Measurements from ENCODE around the gene ADAMTS9.
"Not testable (repeated sequence)": the region's sequence is repeated elsewhere in the genome, so short reads cannot be mapped to it uniquely, and the experiment has no call there.

The ADAMTS9 gene

GRCh38 chr3:64554096-64554920, 133.5 kb downstream of the ADAMTS9 start:
- no peaks in the 10 kb centered on the region for H3K9me3 ChIP-seq (ENCODE audit: control insufficient read depth in 5 of 5, low read length in 5 of 5)
- H3K36me3 ChIP-seq (ENCODE audit: control insufficient read depth in 5 of 5, insufficient read depth in 5 of 5, low read length in 5 of 5), result peaks cover 0 to 70% (median 34%) of the 10 kb centered on the region in 5 donors
- peak overlapping the region; percentile 60 for H3K27ac ChIP-seq (ENCODE audit: low read depth, low read length)
- H3K27me3 ChIP-seq (ENCODE audit: control insufficient read depth in 5 of 5, insufficient read depth in 4 of 5, low read length in 5 of 5), result no peaks in the 10 kb centered on the region
- no peak overlapping the region for H3K4me3 ChIP-seq (ENCODE audit: low read depth in 1 of 5, low read length in 5 of 5)
- H3K9ac ChIP-seq (ENCODE audit: low read length in 5 of 5), result no peak overlapping the region
- peaks cover 0 to 31% (median 19%) of the 10 kb centered on the region in 5 donors for H3K4me1 ChIP-seq (ENCODE audit: control insufficient read depth in 5 of 5, insufficient read depth in 5 of 5, low read length in 5 of 5)

DNA sequence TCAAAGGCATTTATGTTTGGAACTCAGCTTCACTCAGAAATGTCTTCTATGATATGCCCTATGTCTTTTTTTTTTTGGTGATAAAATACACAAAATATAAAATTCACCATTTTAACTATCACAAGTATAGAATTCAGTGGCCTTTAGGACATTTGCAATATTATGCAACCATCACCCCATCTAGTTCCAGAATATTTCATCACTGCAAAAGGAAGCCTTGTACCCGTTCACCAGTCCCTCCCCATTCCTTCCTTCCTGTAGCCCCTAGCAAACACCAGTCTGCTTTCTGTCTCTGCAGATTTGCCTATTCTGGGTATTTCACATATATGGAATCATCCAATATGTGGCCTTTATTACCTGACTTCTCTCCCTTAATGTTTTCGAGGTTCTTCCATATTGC, 134.8 kb downstream of the ADAMTS9 start:
- Histone ChIP-seq H3K9ac (ENCODE audit: low read length in 5 of 5) (no peak overlapping the region), H3K4me3 (ENCODE audit: low read depth in 1 of 5, low read length in 5 of 5) (no peak overlapping the region), H3K9me3 (ENCODE audit: control insufficient read depth in 5 of 5, low read length in 5 of 5) (no peaks in the 10 kb centered on the region), H3K4me1 (ENCODE audit: control insufficient read depth in 5 of 5, insufficient read depth in 5 of 5, low read length in 5 of 5) (peaks cover 1 to 44% (median 31%) of the 10 kb centered on the region in 5 donors), H3K36me3 (ENCODE audit: control insufficient read depth in 5 of 5, insufficient read depth in 5 of 5, low read length in 5 of 5) (peaks cover 0 to 62% (median 28%) of the 10 kb centered on the region in 5 donors), H3K27me3 (ENCODE audit: control insufficient read depth in 5 of 5, insufficient read depth in 4 of 5, low read length in 5 of 5) (no peaks in the 10 kb centered on the region), H3K27ac (ENCODE audit: low read depth, low read length) (peak overlapping the region; percentile 60)

DNA sequence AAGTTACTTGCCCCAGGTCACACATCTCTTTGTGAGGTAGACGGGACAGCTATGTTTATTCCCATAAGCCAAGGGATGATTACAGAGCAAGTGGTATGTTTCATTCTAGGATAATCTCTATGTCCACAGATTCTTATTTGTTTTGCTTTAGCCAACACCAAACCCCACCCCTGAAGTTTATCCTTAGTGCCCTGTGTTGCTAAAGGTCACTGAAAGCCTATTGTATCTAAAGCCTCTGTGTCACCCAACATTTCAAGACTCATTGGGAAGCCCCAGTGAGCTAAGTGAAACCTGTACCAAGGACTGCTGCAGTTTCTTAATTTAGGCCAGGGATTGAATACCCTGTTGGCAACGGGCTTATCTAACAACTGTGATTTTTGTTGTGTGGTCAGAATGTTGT, 135.6 kb downstream of the ADAMTS9 start:
- Histone ChIP-seq H3K4me3 (ENCODE audit: low read depth in 1 of 5, low read length in 5 of 5) (no peak overlapping the region), H3K9ac (ENCODE audit: low read length in 5 of 5) (no peak overlapping the region), H3K36me3 (ENCODE audit: control insufficient read depth in 5 of 5, insufficient read depth in 5 of 5, low read length in 5 of 5) (peaks cover 0 to 55% (median 24%) of the 10 kb centered on the region in 5 donors), H3K27ac (ENCODE audit: low read depth, low read length) (peak overlapping the region; percentile 60), H3K27me3 (ENCODE audit: control insufficient read depth in 5 of 5, insufficient read depth in 4 of 5, low read length in 5 of 5) (no peaks in the 10 kb centered on the region), H3K4me1 (ENCODE audit: control insufficient read depth in 5 of 5, insufficient read depth in 5 of 5, low read length in 5 of 5) (peaks cover 2 to 50% (median 34%) of the 10 kb centered on the region in 5 donors), H3K9me3 (ENCODE audit: control insufficient read depth in 5 of 5, low read length in 5 of 5) (no peaks in the 10 kb centered on the region)

DNA sequence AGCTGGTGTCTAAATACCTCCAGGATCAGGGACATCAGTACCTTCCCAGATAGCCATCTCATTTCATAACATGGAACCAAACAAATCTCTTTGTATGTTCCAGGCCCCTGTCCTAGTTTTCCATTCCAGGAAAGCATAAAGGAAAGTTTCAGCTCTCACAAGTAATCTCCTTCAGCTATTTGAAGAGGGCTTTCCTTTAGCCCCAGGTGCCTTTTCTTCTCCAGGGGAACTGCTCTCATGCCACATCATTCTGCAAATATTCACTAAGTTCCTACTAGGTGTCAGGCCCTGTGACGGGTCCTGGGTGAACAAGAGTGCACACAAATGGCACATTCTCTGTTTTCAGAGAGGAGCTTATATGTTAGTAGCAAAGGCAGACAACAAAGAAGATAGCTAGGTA, 136.1 kb downstream of the ADAMTS9 start:
- Histone ChIP-seq H3K36me3 (ENCODE audit: control insufficient read depth in 5 of 5, insufficient read depth in 5 of 5, low read length in 5 of 5) (peaks cover 0 to 55% (median 25%) of the 10 kb centered on the region in 5 donors), H3K27ac (ENCODE audit: low read depth, low read length) (peak overlapping the region; percentile 60), H3K4me1 (ENCODE audit: control insufficient read depth in 5 of 5, insufficient read depth in 5 of 5, low read length in 5 of 5) (peaks cover 2 to 50% (median 34%) of the 10 kb centered on the region in 5 donors), H3K4me3 (ENCODE audit: low read depth in 1 of 5, low read length in 5 of 5) (no peak overlapping the region), H3K9ac (ENCODE audit: low read length in 5 of 5) (no peak overlapping the region), H3K27me3 (ENCODE audit: control insufficient read depth in 5 of 5, insufficient read depth in 4 of 5, low read length in 5 of 5) (no peaks in the 10 kb centered on the region), H3K9me3 (ENCODE audit: control insufficient read depth in 5 of 5, low read length in 5 of 5) (no peaks in the 10 kb centered on the region)

GRCh38 chr3:64550745-64551144, 137.1 kb downstream of the ADAMTS9 start:
- Histone ChIP-seq H3K9me3 (ENCODE audit: control insufficient read depth in 5 of 5, low read length in 5 of 5) (no peaks in the 10 kb centered on the region), H3K36me3 (ENCODE audit: control insufficient read depth in 5 of 5, insufficient read depth in 5 of 5, low read length in 5 of 5) (peaks cover 0 to 59% (median 29%) of the 10 kb centered on the region in 5 donors), H3K9ac (ENCODE audit: low read length in 5 of 5) (no peak overlapping the region), H3K4me1 (ENCODE audit: control insufficient read depth in 5 of 5, insufficient read depth in 5 of 5, low read length in 5 of 5) (peaks cover 2 to 50% (median 34%) of the 10 kb centered on the region in 5 donors), H3K27ac (ENCODE audit: low read depth, low read length) (no peak overlapping the region), H3K27me3 (ENCODE audit: control insufficient read depth in 5 of 5, insufficient read depth in 4 of 5, low read length in 5 of 5) (no peaks in the 10 kb centered on the region), H3K4me3 (ENCODE audit: low read depth in 1 of 5, low read length in 5 of 5) (no peak overlapping the region)

DNA sequence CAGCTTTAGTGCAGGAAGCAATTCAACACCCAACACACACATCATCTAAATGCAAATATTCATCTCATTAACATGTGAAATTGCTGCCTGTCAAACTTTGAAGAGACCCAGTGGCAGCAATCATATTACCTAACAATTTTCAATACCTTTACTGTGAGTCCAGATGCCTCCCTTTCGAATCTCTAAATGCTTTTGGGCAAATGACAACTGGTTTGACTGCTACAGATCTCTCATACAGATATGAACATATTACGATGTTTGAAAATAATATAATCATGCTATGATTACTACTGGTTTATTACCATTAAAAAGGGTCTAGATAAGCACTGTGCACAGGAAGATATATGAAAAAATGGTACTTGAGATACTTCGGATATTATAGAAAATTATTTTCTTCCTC, 137.9 kb downstream of the ADAMTS9 start:
- Histone ChIP-seq H3K36me3 (ENCODE audit: control insufficient read depth in 5 of 5, insufficient read depth in 5 of 5, low read length in 5 of 5) (peaks cover 0 to 51% (median 28%) of the 10 kb centered on the region in 5 donors), H3K27ac (ENCODE audit: low read depth, low read length) (no peak overlapping the region), H3K4me3 (ENCODE audit: low read depth in 1 of 5, low read length in 5 of 5) (no peak overlapping the region), H3K9me3 (ENCODE audit: control insufficient read depth in 5 of 5, low read length in 5 of 5) (no peaks in the 10 kb centered on the region), H3K4me1 (ENCODE audit: control insufficient read depth in 5 of 5, insufficient read depth in 5 of 5, low read length in 5 of 5) (peaks cover 2 to 49% (median 34%) of the 10 kb centered on the region in 5 donors), H3K27me3 (ENCODE audit: control insufficient read depth in 5 of 5, insufficient read depth in 4 of 5, low read length in 5 of 5) (no peaks in the 10 kb centered on the region), H3K9ac (ENCODE audit: low read length in 5 of 5) (no peak overlapping the region)

DNA sequence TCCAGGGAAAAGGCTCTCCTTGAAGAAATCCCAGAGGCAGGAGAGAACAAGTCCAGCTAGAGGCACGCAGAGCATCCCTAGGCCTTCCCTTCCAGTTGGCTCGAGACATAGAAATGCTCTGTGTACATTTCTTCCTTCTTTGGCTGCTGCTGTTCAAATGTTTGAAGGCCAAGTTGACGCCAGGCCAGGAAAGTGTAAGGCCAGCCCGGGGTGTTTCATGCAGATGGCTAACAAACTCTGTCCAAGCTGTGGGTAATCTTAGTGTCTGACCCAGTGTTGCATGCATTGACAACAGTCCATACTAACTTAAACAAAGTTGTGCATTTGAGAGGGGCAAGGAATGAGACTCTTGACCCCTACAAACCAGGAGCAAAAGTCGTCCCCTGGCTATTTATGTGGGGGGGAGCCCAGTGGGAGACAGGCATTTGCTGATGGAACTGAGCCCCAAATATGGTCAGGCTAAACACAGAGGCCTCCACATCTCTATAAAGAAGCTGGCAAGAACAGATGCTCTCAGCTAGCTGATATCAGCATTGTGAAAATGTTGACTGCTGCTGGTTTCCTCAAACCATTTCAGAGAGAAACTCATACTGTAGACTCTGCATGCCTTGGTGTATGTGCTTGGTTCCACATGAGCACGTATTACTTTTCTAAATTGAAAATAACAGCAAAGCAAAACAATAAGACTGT, 139.5 kb downstream of the ADAMTS9 start:
- no peaks in the 10 kb centered on the region for H3K27me3 ChIP-seq (ENCODE audit: control insufficient read depth in 5 of 5, insufficient read depth in 4 of 5, low read length in 5 of 5)
- H3K4me3 ChIP-seq (ENCODE audit: low read depth in 1 of 5, low read length in 5 of 5), result no peak overlapping the region
- no peaks in the 10 kb centered on the region for H3K9me3 ChIP-seq (ENCODE audit: control insufficient read depth in 5 of 5, low read length in 5 of 5)
- peaks cover 2 to 39% (median 26%) of the 10 kb centered on the region in 5 donors for H3K4me1 ChIP-seq (ENCODE audit: control insufficient read depth in 5 of 5, insufficient read depth in 5 of 5, low read length in 5 of 5)
- H3K9ac ChIP-seq (ENCODE audit: low read length in 5 of 5), result no peak overlapping the region
- H3K36me3 ChIP-seq (ENCODE audit: control insufficient read depth in 5 of 5, insufficient read depth in 5 of 5, low read length in 5 of 5), result peaks cover 0 to 48% (median 28%) of the 10 kb centered on the region in 5 donors
- peak overlapping the region; percentile 35 for H3K27ac ChIP-seq (ENCODE audit: low read depth, low read length)

DNA sequence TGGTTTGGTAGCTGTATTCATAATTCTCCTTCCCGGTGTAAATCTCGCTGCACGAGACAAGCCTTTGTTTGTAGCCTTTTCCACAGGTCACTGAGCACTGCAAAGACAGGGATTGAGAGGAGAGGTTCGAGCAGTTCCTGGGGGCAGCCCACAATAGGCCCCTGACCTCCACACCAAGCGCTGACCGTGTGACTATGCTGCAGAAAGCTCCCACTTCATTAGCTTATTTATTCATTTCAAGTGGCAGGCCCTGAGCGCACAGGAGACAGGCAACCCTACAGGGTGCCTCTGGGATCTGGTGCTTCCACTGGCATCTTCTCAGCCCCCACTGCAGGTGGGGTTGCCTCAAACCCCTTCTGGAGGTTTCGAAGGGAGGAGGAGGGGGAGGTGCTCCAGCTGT, 140.9 kb downstream of the ADAMTS9 start:
- Histone ChIP-seq H3K9me3 (ENCODE audit: control insufficient read depth in 5 of 5, low read length in 5 of 5) (no peaks in the 10 kb centered on the region), H3K9ac (ENCODE audit: low read length in 5 of 5) (no peak overlapping the region), H3K27me3 (ENCODE audit: control insufficient read depth in 5 of 5, insufficient read depth in 4 of 5, low read length in 5 of 5) (no peaks in the 10 kb centered on the region), H3K4me1 (ENCODE audit: control insufficient read depth in 5 of 5, insufficient read depth in 5 of 5, low read length in 5 of 5) (peaks cover 2 to 24% (median 15%) of the 10 kb centered on the region in 5 donors), H3K27ac (ENCODE audit: low read depth, low read length) (no peak overlapping the region), H3K36me3 (ENCODE audit: control insufficient read depth in 5 of 5, insufficient read depth in 5 of 5, low read length in 5 of 5) (peaks cover 0 to 42% (median 27%) of the 10 kb centered on the region in 5 donors), H3K4me3 (ENCODE audit: low read depth in 1 of 5, low read length in 5 of 5) (no peak overlapping the region)

DNA sequence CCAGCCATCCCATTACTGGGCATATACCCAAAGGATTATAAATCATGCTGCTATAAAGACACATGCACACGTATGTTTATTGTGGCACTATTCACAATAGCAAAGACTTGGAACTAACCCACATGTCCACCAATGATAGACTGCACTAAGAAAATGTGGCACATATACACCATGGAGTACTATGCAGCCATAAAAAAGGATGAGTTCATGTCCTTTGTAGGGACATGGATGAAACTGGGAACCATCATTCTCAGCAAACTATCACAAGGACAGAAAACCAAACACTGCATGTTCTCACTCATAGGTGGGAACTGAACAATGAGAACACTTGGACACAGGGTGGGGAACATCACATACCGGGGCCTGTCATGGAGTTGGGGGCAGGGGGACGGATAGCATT, 142.6 kb downstream of the ADAMTS9 start:
- H3K4me3 ChIP-seq (ENCODE audit: low read depth in 1 of 5, low read length in 5 of 5); H3K9ac ChIP-seq (ENCODE audit: low read length in 5 of 5); H3K27me3 ChIP-seq (ENCODE audit: control insufficient read depth in 5 of 5, insufficient read depth in 4 of 5, low read length in 5 of 5); H3K27ac ChIP-seq (ENCODE audit: low read depth, low read length); H3K9me3 ChIP-seq (ENCODE audit: control insufficient read depth in 5 of 5, low read length in 5 of 5): not testable (repeated sequence)
- peaks cover 4 to 46% (median 32%) of the 10 kb centered on the region in 5 donors for H3K36me3 ChIP-seq (ENCODE audit: control insufficient read depth in 5 of 5, insufficient read depth in 5 of 5, low read length in 5 of 5)
- H3K4me1 ChIP-seq (ENCODE audit: control insufficient read depth in 5 of 5, insufficient read depth in 5 of 5, low read length in 5 of 5), result peaks cover 2 to 20% (median 15%) of the 10 kb centered on the region in 5 donors

DNA sequence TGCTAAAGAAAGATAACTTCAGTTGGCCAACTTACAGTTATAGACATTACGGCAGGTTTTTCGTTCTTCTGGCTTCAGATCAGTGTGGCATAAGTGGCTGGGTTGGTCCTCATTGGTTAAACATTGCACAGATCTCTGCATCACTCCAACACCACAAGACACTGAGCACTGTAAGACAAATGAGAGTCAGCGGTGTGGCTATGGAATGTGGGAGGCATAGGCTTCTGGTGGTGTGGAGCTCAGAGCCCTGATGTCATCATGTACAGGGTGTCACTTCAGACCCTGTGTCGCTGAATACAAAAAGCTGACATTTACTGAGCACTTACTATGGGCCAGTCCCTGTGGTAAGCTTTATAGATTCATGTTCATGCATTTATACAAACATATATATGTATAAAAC, 146.0 kb downstream of the ADAMTS9 start:
- Histone ChIP-seq H3K4me1 (ENCODE audit: control insufficient read depth in 5 of 5, insufficient read depth in 5 of 5, low read length in 5 of 5) (peaks cover 0 to 19% (median 12%) of the 10 kb centered on the region in 5 donors), H3K36me3 (ENCODE audit: control insufficient read depth in 5 of 5, insufficient read depth in 5 of 5, low read length in 5 of 5) (peaks cover 7 to 43% (median 26%) of the 10 kb centered on the region in 5 donors), H3K27me3 (ENCODE audit: control insufficient read depth in 5 of 5, insufficient read depth in 4 of 5, low read length in 5 of 5) (no peaks in the 10 kb centered on the region), H3K27ac (ENCODE audit: low read depth, low read length) (no peak overlapping the region), H3K9me3 (ENCODE audit: control insufficient read depth in 5 of 5, low read length in 5 of 5) (no peaks in the 10 kb centered on the region), H3K9ac (ENCODE audit: low read length in 5 of 5) (no peak overlapping the region), H3K4me3 (ENCODE audit: low read depth in 1 of 5, low read length in 5 of 5) (no peak overlapping the region)
